Measurements from ENCODE around the gene KLHDC7A. TPM values are rescaled to one million over a fixed set of nuclear protein-coding genes. Genes with fewer than 3 reads are reported as not detected.

The KLHDC7A gene
- total RNA-seq, 1 donor from 2014 or later: not detected

DNA sequence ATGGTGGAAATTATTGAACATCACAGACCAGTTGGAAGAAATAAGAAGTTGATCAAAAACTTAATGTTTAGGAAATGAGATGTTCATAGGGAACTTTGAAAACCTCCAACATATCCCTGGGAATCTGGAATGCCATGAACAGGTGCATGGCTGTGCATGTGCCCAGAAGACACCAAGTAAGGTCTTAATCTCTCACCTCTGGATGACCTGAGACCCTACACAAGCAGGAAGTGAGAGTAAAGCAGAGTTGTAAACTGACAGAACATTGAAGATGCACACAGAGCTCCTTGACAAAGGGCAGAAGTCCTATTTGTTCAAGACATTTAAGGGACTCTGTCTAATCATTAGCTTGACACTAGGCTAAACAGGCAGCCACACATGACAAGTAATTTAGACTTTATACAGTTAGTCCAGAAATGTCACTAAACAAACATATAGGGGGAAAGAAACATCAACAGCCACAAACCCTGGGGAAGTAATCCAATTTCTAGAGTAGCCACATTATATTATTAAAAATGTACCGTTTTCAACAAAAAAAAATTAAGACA, 34.5 kb downstream of the KLHDC7A start:
- no peak overlapping the region for H3K27ac Mint-ChIP-seq
- DNase-seq (no peak), ATAC-seq (ENCODE audit: low read depth) (no peak)
- H3K36me3 Mint-ChIP-seq (ENCODE audit: low read depth): peaks cover 3% of the 10 kb centered on the region
- TF ChIP-seq, protein P1, sequence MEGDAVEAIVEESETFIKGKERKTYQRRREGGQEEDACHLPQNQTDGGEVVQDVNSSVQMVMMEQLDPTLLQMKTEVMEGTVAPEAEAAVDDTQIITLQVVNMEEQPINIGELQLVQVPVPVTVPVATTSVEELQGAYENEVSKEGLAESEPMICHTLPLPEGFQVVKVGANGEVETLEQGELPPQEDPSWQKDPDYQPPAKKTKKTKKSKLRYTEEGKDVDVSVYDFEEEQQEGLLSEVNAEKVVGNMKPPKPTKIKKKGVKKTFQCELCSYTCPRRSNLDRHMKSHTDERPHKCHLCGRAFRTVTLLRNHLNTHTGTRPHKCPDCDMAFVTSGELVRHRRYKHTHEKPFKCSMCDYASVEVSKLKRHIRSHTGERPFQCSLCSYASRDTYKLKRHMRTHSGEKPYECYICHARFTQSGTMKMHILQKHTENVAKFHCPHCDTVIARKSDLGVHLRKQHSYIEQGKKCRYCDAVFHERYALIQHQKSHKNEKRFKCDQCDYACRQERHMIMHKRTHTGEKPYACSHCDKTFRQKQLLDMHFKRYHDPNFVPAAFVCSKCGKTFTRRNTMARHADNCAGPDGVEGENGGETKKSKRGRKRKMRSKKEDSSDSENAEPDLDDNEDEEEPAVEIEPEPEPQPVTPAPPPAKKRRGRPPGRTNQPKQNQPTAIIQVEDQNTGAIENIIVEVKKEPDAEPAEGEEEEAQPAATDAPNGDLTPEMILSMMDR (IDR thresholded peaks at IDR 0.05): no peak
- H3K4me3 Mint-ChIP-seq: no peak overlapping the region
- POLR2A ChIA-PET: no interaction called here
- intact Hi-C loops (cut with micrococcal nuclease): no loop called here
- peaks cover 15% of the 10 kb centered on the region for H3K9me3 Mint-ChIP-seq
- H3K27me3 Mint-ChIP-seq: no peaks in the 10 kb centered on the region
- H3K4me1 Mint-ChIP-seq: no peaks in the 10 kb centered on the region
- CTCF ChIA-PET: no interaction called here

DNA sequence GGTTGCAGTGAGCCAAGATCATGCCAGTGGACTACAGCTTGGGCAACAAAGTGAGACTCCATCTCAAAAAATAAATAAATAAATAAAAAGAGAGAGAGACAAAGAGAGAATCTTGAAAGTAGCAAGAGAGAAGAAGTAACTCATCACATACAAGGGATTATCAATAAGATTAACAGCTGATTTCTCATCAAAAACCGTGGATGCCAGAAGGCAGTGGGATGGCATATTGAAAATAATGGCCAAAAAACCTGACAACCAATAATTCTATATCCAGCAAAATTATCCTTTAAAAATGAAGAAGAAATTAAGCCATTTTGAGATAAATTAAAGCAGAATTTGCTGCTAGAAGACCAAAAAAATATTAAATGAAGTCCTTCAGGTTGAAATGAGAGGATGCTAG, 35.7 kb downstream of the KLHDC7A start:
- CTCF ChIA-PET: no interaction called here
- Mint-ChIP-seq H3K9me3 (peaks cover 15% of the 10 kb centered on the region), H3K27me3 (no peaks in the 10 kb centered on the region), H3K4me1 (no peaks in the 10 kb centered on the region), H3K4me3 (no peak overlapping the region), H3K27ac (no peak overlapping the region), H3K36me3 (ENCODE audit: low read depth) (peaks cover 3% of the 10 kb centered on the region)
- ATAC-seq (ENCODE audit: low read depth): no peak
- intact Hi-C loops (cut with micrococcal nuclease): no loop called here
- POLR2A ChIA-PET: no interaction called here
- no peak for DNase-seq
- TF ChIP-seq, protein P1 (IDR thresholded peaks at IDR 0.05): no peak

DNA sequence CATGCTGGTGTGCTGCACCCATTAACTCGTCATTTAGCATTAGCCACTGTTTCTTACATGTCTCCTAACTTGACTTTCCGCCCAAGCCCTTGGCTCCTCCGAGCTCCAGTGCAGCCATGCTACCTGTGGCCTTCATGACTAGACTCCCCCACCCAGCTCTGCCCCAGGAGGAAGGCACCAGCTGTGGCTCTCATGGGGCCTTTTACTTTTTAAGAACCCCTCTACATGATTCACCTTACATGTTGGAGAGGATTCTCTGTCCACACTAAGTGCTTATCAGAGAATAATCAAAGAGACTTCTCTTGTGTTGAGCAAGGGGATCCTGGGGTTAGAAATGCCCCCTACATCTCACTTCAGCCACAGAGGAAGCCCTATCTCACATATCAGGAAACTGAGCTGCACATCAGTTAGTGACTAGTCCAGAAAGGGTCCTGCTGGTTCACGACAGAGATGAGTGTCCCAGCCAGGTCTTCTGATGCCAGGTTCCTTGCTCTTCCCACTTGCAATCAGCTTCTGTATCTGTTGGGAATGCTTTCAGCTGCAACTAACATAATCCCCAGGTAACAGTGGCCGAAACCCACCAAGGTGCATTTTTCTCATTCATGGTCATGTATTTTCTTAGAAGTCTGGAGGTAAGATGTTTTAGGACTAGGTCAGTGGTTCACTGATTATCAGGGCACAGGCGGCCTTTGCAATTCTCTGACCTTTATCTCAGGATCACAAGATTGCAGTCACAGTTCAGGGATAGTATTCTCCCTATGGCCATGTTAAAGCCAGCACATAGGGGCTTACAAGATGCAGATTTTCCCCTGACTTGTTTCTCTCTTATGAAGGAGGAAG, 45.9 kb downstream of the KLHDC7A start:
- POLR2A ChIA-PET: no interaction called here
- no peak overlapping the region for H3K4me3 Mint-ChIP-seq
- no peak for ATAC-seq (ENCODE audit: low read depth)
- intact Hi-C loops (cut with micrococcal nuclease): no loop called here
- no peaks in the 10 kb centered on the region for H3K36me3 Mint-ChIP-seq (ENCODE audit: low read depth)
- no peaks in the 10 kb centered on the region for H3K4me1 Mint-ChIP-seq
- CTCF ChIA-PET: interaction anchor here (0.6 kb wide), 1 partner anchor 9 kb away, joined by 4 read pairs; no protein-coding TSS in a partner anchor
- DNase-seq: no peak
- TF ChIP-seq, protein P1 (IDR thresholded peaks at IDR 0.05): no peak
- peaks cover 8% of the 10 kb centered on the region for H3K27me3 Mint-ChIP-seq
- H3K9me3 Mint-ChIP-seq: peaks cover 3% of the 10 kb centered on the region
- H3K27ac Mint-ChIP-seq: no peak overlapping the region

DNA sequence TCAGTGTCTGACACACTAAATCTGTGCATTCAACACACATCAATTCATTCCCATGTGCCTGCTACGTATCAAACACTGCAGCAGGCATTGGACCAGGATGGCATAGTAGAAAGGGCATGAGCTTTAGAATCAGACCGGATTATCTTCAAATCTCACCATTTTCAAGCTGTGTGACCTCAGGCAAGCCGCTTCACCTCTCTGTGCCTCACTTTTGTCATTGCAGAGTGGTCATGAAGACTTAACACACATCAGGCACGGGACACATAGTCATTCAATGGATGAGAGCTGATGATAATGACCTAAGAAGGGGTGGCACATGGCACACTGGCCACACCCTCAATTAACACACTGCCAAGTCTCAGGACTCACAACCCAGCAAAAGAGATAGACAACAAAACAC, 46.8 kb downstream of the KLHDC7A start:
- TF ChIP-seq, protein P1 (IDR thresholded peaks at IDR 0.05): no peak
- ChIA-PET CTCF (no interaction called here), POLR2A (no interaction called here)
- DNase-seq (no peak), ATAC-seq (ENCODE audit: low read depth) (no peak)
- Mint-ChIP-seq H3K4me1 (no peaks in the 10 kb centered on the region), H3K27ac (no peak overlapping the region), H3K9me3 (no peaks in the 10 kb centered on the region), H3K36me3 (ENCODE audit: low read depth) (no peaks in the 10 kb centered on the region), H3K4me3 (no peak overlapping the region), H3K27me3 (peaks cover 8% of the 10 kb centered on the region)
- intact Hi-C loops (cut with micrococcal nuclease): no loop called here

DNA sequence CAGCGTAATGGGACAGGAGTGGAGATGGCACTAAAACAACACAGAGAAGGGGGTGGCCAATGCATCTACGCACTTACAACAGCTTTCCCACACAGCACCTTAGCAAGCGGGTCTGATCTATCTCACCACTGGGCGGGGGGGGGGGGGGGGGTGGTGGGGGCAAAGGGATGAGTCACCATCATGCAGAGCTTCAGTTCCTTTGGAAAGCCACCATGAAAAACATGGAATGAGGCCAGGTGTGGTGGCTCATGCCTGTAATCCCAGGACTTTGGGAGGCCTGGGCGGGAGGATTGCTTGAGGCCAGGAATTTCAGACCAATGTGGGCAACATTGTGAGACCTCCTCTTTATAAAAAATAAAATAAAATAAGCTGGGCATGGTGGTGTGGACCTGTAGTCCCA, 47.2 kb downstream of the KLHDC7A start:
- TF ChIP-seq, protein P1 (IDR thresholded peaks at IDR 0.05): no peak
- peaks cover 8% of the 10 kb centered on the region for H3K27me3 Mint-ChIP-seq
- H3K27ac Mint-ChIP-seq: no peak overlapping the region
- no peaks in the 10 kb centered on the region for H3K36me3 Mint-ChIP-seq (ENCODE audit: low read depth)
- DNase-seq (no peak), ATAC-seq (ENCODE audit: low read depth) (no peak)
- no peaks in the 10 kb centered on the region for H3K4me1 Mint-ChIP-seq
- CTCF ChIA-PET: no interaction called here
- no peaks in the 10 kb centered on the region for H3K9me3 Mint-ChIP-seq
- intact Hi-C loops (cut with micrococcal nuclease): no loop called here
- no peak overlapping the region for H3K4me3 Mint-ChIP-seq
- POLR2A ChIA-PET: no interaction called here
